Activated naive CD8-positive, alpha-beta T cell treated with anti-CD3 and anti-CD28 coated beads for 36 hours (primary cell): ENCODE measurements around the gene CPT1C. TPM values are rescaled to one million over a fixed set of nuclear protein-coding genes. Genes with fewer than 3 reads are reported as not detected.

Experiments used
- DNase-seq: peaks from one replicate; pipeline ENCODE4 v3.0.0; 2021
- H3K27ac Mint-ChIP-seq: one replicate; pipeline ENCODE4 v1.8.0; 2022; ENCODE audit warnings: mild to moderate bottlenecking, moderate library complexity, mixed read lengths
- H3K27me3 Mint-ChIP-seq: one replicate; pipeline ENCODE4 v1.8.0; 2022; ENCODE audit warnings: mild to moderate bottlenecking, mixed read lengths
- H3K36me3 Mint-ChIP-seq: one replicate; pipeline ENCODE4 v1.8.0; 2021; ENCODE audit warnings: mild to moderate bottlenecking, mixed read lengths
- H3K4me1 Mint-ChIP-seq: one replicate; pipeline ENCODE4 v1.8.0; 2021; ENCODE audit warnings: mixed read lengths
- H3K4me3 Mint-ChIP-seq: one replicate; pipeline ENCODE4 v1.8.0; 2022; ENCODE audit warnings: mild to moderate bottlenecking, moderate library complexity, mixed read lengths
- H3K9me3 Mint-ChIP-seq: one replicate; pipeline ENCODE4 v1.8.0; 2022; ENCODE audit warnings: mixed read lengths
- total RNA-seq, 2 experiments: library from RNA; stranded (reverse); gene quantifications; one replicate each; pipeline ENCODE4 v1.2.3, GENCODE V29; 2021

CPT1C gene
- total RNA-seq, 2 experiments from 2014 or later, result 0.89 to 1.1 TPM

DNA sequence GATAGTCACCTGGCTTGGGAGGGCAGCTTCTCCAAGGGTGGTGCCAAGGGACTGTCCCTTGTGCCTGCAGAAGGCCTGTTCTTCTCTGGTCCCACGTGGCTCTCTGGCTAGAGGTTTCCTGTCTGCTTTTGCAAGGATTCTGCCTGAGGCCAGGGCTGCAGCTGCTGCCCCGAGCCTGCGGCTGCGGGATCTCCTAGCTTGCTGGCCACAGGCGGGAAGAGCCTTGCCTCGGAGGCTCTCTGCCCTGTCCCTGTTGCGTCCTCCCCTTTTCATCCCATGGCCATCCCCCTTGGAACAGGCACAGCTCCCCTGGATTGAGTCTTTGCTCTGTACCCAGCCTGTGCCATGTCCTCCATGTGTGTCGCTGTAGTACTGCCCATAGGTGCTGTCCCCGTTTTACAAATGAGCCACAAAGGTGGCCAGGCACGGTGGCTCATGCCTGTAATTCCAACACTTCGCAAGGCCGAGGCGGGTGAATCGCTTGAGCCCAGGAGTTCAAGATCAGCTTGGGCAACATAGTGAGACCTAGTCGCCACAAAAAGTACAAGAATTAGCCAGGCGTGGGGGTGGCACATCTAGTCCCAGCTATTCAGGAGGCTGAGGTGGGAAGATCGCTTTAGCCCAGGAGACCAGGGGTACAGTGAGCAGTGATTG lies 34.3 kb upstream of the CPT1C start:
- H3K4me3 Mint-ChIP-seq, result no peak overlapping the region
- H3K36me3 Mint-ChIP-seq, result peaks cover 8% of the 10 kb centered on the region
- H3K27ac Mint-ChIP-seq, result no peak overlapping the region
- no peaks in the 10 kb centered on the region for H3K9me3 Mint-ChIP-seq
- H3K4me1 Mint-ChIP-seq, result peaks cover 3% of the 10 kb centered on the region
- DNase-seq, result no peak
- H3K27me3 Mint-ChIP-seq, result no peaks in the 10 kb centered on the region

- peak overlapping the region; percentile 49 for H3K27ac Mint-ChIP-seq
Observed at GRCh38 chr19:49657493-49658138, 33.3 kb upstream of the CPT1C start.

DNA sequence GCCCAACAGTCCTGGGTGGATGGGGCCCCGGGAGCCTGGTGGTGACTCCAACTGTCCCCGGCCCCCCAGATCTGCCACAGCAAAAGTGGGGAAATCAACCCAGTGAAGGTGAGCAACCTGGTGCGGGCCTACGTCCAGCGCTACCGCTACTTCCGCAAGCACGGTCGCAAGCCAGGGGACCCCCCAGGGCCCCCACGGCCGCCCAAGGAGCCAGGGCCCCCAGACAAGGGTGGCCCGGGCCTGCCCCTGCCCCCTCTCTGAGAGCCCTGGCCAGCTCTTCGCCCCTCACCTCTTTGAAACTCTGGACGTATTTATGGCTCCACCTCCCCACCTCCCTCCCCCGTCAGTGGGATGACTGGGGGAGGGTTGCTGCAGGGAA lies 32.8 kb upstream of the CPT1C start:
- Mint-ChIP-seq H3K36me3 (peaks cover 15% of the 10 kb centered on the region), H3K4me1 (peaks cover 9% of the 10 kb centered on the region), H3K9me3 (no peaks in the 10 kb centered on the region), H3K27ac (no peak overlapping the region), H3K27me3 (no peaks in the 10 kb centered on the region), H3K4me3 (no peak overlapping the region)
- no peak for DNase-seq

More at GRCh38 chr19:49657493-49658138, 33.3 kb upstream of the CPT1C start:
- Mint-ChIP-seq H3K36me3 (peaks cover 10% of the 10 kb centered on the region), H3K4me1 (peaks cover 4% of the 10 kb centered on the region), H3K4me3 (no peak overlapping the region), H3K27me3 (no peaks in the 10 kb centered on the region), H3K9me3 (no peaks in the 10 kb centered on the region)
- DNase-seq, result no peak

GRCh38 chr19:49658566-49659442 lies 32.1 kb upstream of the CPT1C start:
- DNase-seq, result no peak
- no peak overlapping the region for H3K4me3 Mint-ChIP-seq
- H3K4me1 Mint-ChIP-seq, result peaks cover 15% of the 10 kb centered on the region
- H3K9me3 Mint-ChIP-seq, result no peaks in the 10 kb centered on the region
- H3K27ac Mint-ChIP-seq, result no peak overlapping the region
- peaks cover 15% of the 10 kb centered on the region for H3K36me3 Mint-ChIP-seq
- H3K27me3 Mint-ChIP-seq, result no peaks in the 10 kb centered on the region

DNA sequence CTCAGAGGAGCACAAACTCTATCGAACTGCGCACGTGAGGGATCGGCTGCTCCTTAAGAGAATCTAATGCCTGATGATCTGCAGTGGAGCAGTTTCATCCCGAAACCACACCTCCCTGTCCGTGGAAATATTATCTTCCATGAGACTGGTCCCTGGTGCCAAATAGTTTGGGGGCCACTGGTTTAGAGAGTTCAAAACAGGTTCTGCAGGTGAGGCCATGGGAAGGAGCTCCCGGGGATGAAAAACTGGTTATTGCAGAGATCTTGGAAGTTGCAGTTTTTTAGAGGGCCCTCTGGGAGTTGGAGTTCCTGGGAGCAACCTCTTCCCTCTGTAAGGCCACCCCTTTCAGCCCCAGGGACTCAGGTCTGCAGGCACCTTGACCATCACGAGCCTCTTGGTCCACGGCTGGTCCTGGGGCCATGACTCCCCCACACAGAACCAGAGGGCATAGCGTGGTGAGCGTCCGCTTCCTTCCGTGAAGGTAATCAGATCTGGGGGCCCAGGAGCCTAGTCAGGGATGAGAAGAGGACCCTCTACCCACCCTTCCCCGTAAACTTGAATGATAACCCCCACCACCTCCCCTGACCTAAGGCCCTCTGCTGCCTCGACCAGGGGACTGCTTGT lies 30.5 kb upstream of the CPT1C start:
- Mint-ChIP-seq H3K27me3 (no peaks in the 10 kb centered on the region), H3K36me3 (peaks cover 16% of the 10 kb centered on the region), H3K4me1 (peaks cover 18% of the 10 kb centered on the region), H3K27ac (no peak overlapping the region), H3K4me3 (no peak overlapping the region), H3K9me3 (no peaks in the 10 kb centered on the region)
- no peak for DNase-seq

DNA sequence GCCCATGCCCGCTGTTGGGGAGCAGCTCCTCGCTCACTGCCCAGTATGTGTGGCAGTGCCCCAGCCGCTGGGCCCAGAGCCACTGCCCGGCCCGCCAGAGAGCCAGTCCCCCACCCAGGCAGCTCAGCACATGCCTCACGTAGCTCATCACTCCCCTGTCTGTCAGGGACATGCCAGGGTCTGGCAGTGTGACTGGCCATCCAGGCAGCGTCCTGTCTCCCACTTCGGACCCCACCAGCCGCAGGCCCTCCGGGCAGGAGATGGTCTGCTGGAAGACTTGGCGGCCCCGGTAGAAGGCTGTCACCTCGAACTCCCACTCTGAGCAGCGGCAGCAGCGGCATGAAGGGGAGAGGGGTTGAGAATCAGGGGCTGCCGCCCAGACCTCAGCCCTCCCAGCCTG lies 28.9 kb upstream of the CPT1C start:
- H3K27ac Mint-ChIP-seq, result no peak overlapping the region
- H3K27me3 Mint-ChIP-seq, result no peaks in the 10 kb centered on the region
- no peak overlapping the region for H3K4me3 Mint-ChIP-seq
- DNase-seq, result no peak
- H3K36me3 Mint-ChIP-seq, result peaks cover 16% of the 10 kb centered on the region
- H3K9me3 Mint-ChIP-seq, result no peaks in the 10 kb centered on the region
- peaks cover 23% of the 10 kb centered on the region for H3K4me1 Mint-ChIP-seq

GRCh38 chr19:49663224-49663623 lies 27.7 kb upstream of the CPT1C start:
- no peak for DNase-seq

DNA sequence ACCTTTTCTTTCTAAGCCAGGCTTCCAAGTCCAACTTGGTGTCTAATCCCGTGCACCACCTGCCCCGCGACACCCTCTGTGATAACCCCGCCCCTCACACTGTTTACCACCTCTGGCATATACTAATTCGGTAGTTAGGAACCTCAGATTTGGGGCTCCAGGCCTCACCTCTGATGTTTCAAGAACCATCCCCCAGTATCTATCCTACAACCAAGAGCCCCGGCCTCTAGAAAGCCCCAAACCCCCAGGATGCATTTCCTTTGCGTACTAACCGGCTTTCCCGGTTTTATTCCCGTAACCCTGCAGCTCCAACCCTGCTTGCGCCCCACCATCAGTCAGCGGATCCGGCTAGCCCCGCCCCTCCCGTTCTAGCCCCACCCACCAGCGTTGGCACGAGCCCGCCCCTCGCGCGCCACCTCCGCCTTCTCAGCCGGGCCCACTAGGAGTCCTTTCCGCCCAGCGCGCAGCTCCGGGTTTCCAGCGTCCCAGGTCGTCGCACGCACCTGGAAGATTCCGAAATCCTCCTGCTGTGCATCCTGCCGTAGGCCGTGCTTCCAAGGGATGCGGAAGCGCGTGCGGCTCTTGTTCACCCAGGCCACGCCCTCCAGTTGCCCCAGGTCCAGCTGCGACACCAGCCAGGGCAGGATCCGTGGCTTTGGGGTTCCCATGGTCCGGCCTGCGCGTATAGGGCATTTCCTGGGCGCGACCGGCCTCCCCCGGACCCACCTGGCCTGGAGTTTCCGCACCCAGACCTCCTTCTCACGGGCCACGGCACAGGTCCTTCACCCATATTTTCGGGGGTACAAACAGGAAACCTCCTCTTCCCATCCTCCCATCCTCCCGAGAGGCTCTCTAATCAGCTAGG lies 26.5 kb upstream of the CPT1C start:
- Mint-ChIP-seq H3K4me1 (peaks cover 27% of the 10 kb centered on the region), H3K27ac (peak overlapping the region; percentile 92), H3K9me3 (no peaks in the 10 kb centered on the region), H3K27me3 (no peaks in the 10 kb centered on the region), H3K4me3 (peak overlapping the region; percentile 95), H3K36me3 (peaks cover 13% of the 10 kb centered on the region)
- peak; percentile 86 for DNase-seq

More at GRCh38 chr19:49663224-49663623, 27.7 kb upstream of the CPT1C start:
- Mint-ChIP-seq H3K36me3 (peaks cover 13% of the 10 kb centered on the region), H3K4me1 (peaks cover 28% of the 10 kb centered on the region), H3K9me3 (no peaks in the 10 kb centered on the region), H3K4me3 (peak overlapping the region; percentile 95), H3K27ac (peak overlapping the region; percentile 92), H3K27me3 (no peaks in the 10 kb centered on the region)

DNA sequence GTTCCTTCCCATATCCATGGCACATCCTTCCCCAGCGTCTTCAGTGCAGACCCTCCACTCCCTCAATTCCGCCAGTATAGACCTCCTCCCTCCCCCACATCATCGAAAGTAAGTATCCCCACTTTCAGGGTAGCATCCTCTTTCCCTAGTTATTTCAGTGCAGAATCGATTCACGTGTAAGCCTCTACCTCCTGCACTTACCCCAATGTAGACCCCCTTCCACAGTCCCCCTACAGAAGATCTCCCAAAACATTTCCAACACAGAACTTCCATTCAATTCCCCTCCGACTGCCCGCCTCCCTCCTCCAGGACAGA lies 25.9 kb upstream of the CPT1C start:
- Mint-ChIP-seq H3K4me1 (peaks cover 27% of the 10 kb centered on the region), H3K9me3 (no peaks in the 10 kb centered on the region)

GRCh38 chr19:49665351-49666119 lies 25.4 kb upstream of the CPT1C start, which contains the start of the genes BCL2L12 and IRF3:
Gene BCL2L12, plus strand, starts transcription at chr19:49665933. Its CDS starts 760 bp downstream, at chr19:49666693.
Gene IRF3, minus strand, starts transcription at chr19:49665857. Its CDS starts 1,019 bp downstream, at chr19:49664838.
- DNase-seq, result peak; percentile 98

More for the DNA sequence above, 25.9 kb upstream of the CPT1C start:
- Mint-ChIP-seq H3K4me3 (peak overlapping the region; percentile 95), H3K27ac (peak overlapping the region; percentile 92), H3K36me3 (peaks cover 13% of the 10 kb centered on the region), H3K27me3 (no peaks in the 10 kb centered on the region)
- DNase-seq, result no peak

DNA sequence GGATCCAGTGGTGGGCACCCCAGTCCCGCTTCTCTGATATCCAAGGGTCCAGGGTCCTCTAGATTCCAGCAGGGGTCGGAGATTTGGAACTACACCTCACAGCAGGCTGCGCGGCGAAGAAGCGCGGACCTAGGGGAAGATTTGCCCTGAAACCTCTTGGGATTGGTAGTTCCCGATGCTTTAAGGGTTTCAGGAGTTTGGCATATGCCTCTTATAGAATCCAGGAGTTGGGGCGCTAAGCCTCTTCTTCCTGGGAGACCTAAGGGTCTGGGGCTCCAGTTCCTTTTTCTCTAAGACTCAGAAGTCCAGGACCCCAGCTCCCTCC lies 24.8 kb upstream of the CPT1C start:
- H3K9me3 Mint-ChIP-seq, result no peaks in the 10 kb centered on the region
- H3K4me1 Mint-ChIP-seq, result peaks cover 27% of the 10 kb centered on the region
- H3K27me3 Mint-ChIP-seq, result no peaks in the 10 kb centered on the region
- H3K27ac Mint-ChIP-seq, result peak overlapping the region; percentile 92
- DNase-seq, result no peak
- H3K36me3 Mint-ChIP-seq, result peaks cover 10% of the 10 kb centered on the region
- peak overlapping the region; percentile 95 for H3K4me3 Mint-ChIP-seq

More at GRCh38 chr19:49665351-49666119, 25.4 kb upstream of the CPT1C start, which contains the start of the genes BCL2L12 and IRF3:
- peak within 1 kb of the TSS; percentile 92 for H3K27ac Mint-ChIP-seq
- H3K27me3 Mint-ChIP-seq, result no peaks in the 10 kb centered on the region
- peaks cover 27% of the 10 kb centered on the region for H3K4me1 Mint-ChIP-seq
- peaks cover 10% of the 10 kb centered on the region for H3K36me3 Mint-ChIP-seq
- H3K4me3 Mint-ChIP-seq, result peak within 1 kb of the TSS; percentile 95
- H3K9me3 Mint-ChIP-seq, result no peaks in the 10 kb centered on the region

GRCh38 chr19:49667473-49667872 lies 23.4 kb upstream of the CPT1C start:
- H3K27ac Mint-ChIP-seq, result no peak overlapping the region
- no peak for DNase-seq

DNA sequence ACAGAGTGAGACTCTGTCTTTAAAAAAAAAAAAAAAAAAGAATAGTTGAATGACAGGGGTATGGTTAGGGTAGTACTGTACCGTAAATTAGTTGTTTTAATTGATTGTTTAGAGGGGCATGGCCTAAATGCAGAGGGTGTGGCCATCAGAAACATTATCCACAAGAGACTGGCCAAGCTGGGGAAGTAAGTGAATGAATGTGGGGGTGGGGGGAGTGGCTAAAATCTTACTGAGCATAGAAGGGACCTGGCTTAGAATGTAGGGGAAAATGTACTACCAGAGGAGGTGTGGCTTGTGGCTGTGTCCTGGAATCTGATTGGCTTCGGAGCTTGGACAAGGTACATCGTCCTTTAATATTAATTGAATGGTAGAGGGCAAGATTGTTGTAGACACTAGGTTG lies 21.4 kb upstream of the CPT1C start:
- Mint-ChIP-seq H3K36me3 (peaks cover 10% of the 10 kb centered on the region), H3K27me3 (no peaks in the 10 kb centered on the region), H3K4me3 (no peak overlapping the region), H3K27ac (no peak overlapping the region), H3K4me1 (peaks cover 19% of the 10 kb centered on the region), H3K9me3 (no peaks in the 10 kb centered on the region)
- no peak for DNase-seq

More at GRCh38 chr19:49667473-49667872, 23.4 kb upstream of the CPT1C start:
- peak overlapping the region; percentile 95 for H3K4me3 Mint-ChIP-seq
- H3K4me1 Mint-ChIP-seq, result peaks cover 34% of the 10 kb centered on the region
- H3K9me3 Mint-ChIP-seq, result no peaks in the 10 kb centered on the region
- no peaks in the 10 kb centered on the region for H3K27me3 Mint-ChIP-seq
- peaks cover 16% of the 10 kb centered on the region for H3K36me3 Mint-ChIP-seq
